Activated CD4-positive, alpha-beta T cell treated with anti-CD3 and anti-CD28 coated beads, Interleukin-2, Interleukin-6, amounts not matched to agents 100 ng/mL and 50 ng/mL, durations not matched to agents 16 hours and 8 hours (primary cell): ENCODE data around the gene HOXB13.
"Not testable (repeated sequence)": the region's sequence is repeated elsewhere in the genome, so short reads cannot be mapped to it uniquely, and the experiment has no call there.

Experiments
- DNase-seq: peaks from one replicate; pipeline ENCODE4 v3.0.0-alpha.2; 2020

HOXB13 gene

GRCh38 chr17:48726114-48726915 lies 2.2 kb downstream of the HOXB13 start:
- DNase-seq = no peak

GRCh38 chr17:48725288-48726064 lies 3.1 kb downstream of the HOXB13 start:
- DNase-seq = no peak

- no peak for DNase-seq
Observed at GRCh38 chr17:48725004-48725287, 3.6 kb downstream of the HOXB13 start.

DNA sequence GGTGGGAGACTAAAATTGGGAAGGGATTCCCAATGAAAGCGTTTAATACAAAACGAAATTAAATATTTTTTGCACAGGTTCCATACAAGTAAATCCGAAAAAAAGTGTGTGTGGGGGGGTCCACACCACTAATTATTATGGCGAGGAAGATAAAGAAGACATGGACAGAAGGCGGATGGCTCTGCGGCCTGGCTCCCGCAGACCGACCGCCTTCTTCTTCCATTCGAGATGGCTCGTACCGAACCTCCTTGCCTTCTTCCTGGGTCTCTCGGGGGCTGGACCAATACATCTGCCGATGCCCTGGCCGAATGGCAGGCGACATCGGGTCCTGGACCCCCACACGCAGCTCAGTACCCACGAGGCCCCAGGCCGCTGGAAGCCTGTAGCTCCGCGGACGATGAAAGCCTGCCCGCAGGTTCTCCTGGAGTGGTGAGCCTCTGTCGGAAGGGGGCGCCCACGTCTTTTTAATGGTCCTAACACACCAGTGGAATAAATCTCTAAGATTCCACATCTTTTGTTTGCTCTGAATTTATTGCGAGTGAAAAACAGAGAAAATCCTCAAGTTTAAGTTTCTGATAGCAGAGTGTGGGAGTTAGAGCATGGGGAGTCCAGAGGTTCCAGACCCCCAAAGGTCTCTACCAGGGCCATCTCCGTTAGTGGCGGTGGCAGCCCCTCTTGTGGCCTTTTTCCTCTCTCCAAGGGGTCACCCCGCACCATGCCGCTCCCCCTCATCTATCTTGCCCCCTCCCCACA lies 4.1 kb downstream of the HOXB13 start:
- peak; percentile 85 for DNase-seq

DNA sequence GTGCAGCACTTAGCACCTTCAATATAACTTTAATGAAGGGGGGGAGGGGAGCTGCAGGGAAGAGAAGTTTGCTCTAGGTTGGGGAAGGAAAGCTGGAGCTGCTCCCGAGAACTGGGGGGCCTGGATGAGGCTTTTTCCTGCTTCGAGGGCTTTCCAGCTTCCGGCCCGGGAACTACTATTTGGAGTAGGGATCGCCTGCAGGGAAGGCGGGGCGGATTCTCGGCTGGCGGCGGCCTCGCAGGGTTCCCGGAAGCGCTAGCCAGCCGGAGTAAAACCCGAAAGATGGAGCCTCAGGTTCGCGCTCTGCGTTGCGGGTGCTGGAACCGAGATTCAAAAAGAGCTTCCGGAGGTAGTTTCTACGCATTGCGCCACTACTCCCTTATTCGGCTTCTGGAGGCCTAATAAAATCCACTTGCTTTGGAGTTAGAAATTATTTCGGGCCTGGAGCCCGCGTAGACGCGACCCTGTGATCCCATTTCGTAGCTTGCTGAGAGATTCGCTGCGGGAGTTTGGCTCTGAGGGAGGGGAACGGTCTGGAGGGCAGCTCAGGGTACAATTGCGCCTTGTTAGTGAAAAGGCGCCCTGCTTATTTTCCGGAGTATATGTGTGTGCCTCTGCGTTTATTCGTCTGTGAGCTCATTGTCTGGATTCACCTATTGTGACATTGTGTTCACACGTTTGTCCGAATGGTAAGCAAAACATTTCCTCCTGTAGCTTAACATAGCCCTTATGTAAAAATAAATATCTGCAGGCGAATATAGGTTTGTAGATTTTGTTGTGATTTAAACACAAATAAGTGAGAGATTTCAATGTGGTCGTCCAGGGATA lies 4.9 kb downstream of the HOXB13 start:
- DNase-seq = peak; percentile 36

- no peak for DNase-seq
Observed at GRCh38 chr17:48722915-48723422, 5.6 kb downstream of the HOXB13 start, which contains the start of gene PRAC2. Gene PRAC2 (plus strand): TSS chr17:48723185. CDS start chr17:48724411, 1,226 bp downstream.

DNA sequence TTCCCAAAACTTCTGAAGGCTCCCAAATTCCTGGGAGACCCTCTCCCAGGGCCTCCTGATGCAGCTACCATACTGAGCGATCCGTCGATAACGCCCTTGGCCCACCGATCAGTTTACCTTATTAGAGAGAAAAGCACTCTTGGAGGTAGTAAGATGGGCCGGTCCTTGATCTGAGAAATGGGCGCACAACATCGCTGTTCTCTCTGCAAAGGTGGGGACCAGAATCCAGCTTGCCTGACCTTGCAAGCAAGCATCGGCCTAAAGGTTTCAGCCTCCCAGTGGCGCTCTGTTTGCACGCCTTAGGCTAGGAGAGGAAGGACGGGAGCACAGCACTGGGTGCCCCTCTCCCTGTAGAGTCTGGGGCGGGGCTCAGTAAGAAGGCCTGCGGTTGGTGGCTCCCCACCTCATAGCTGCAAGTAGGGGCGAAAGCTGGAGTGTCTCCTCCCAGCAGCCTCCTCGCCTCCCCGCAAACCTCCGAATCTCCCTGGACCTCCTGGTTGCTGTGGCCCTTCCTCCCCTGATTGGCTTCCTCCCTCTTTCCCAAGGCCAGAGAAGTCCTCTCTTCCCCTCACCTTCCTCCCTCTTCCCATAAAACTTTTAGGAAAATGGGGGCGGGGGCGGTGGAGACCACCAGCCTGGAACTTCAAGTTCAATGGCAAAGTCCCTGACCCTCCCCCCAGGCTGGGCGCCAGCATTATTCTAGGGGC lies 6.2 kb downstream of the HOXB13 start, which contains the start of gene PRAC1:
TSS of gene PRAC1 (minus strand) at position 318 of the 707 bp plus-strand sequence. CDS start at position 192, 126 bp downstream.
- DNase-seq = no peak

- DNase-seq = no peak
Observed at GRCh38 chr17:48721009-48721402, 7.5 kb downstream of the HOXB13 start.

- DNase-seq = no peak
Observed at GRCh38 chr17:48720266-48721008, 8.1 kb downstream of the HOXB13 start.

DNA sequence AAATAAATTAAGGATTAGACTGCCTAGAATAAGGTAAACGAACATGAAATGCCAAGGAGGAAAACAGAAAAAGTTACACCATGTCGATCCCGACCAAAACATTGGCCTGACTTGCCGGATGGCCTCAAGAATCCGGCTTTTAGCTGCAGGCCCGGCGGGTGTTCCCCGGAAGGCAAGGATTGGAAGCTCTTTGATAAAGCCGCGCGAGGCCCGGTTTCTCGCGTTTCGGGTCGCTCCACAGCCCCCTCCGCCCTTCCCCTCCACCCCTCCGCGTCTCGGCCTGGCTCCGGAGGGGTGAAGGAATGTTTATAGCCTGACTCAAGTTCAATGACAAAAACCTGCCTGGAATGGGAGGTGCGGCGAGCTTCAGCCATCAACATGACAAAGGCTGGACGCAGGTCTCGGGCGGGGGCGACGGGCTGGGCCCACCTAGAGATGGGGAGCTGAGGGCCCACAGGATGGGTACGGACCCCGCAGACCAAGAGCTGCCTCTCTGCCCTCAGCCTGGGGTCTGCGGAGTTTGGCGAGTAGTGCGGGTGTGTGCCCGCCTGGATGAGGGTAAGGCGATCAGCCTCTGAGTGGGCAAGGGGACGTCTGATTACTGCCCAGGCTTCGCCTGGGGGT lies 8.8 kb downstream of the HOXB13 start:
- DNase-seq = no peak

DNA sequence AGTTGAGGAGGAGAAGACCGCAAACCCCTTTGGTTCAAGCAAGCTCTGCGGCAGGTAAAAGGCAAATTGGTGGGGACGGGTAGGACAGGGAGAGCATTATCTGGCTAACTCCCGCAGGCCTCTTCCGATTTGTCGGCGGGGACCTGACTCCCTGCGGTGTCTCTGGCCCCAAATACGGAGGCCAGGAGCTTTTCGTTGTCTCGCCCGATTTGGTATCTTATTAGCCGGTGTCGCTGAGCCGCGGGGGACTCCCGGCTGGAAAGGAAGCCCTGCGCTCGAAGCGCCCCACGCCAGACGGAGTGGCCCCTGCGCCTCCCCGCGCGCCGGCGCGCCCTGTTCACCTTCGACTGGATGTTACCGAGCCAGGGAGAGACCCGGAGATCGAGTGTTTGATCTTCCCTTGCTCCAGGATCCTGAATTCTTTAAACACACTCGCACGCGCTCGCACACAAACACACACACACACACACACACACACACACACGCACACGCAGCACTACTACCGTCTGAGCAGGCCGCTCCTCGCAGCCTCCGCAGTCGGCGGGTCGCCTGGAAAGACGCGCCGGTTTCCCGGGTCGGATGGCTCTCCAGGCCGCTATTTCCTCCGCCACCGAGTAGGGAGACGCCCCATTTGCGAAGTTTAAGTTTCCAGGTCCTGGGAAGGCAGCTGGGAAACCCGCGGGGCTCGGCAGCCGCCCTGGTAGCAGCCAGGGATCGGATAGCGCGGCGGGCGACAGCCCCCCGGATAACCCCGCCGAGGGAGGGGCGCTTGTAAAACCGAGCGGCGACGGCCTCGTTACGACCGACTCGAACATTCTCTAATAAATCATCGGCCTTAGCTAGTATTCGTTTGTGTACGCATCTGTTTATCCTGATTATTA lies 9.5 kb downstream of the HOXB13 start:
- no peak for DNase-seq

GRCh38 chr17:48718227-48718760 lies 10.3 kb downstream of the HOXB13 start:
- DNase-seq = no peak

GRCh38 chr17:48717367-48718226 lies 11.0 kb downstream of the HOXB13 start:
- DNase-seq = no peak

DNA sequence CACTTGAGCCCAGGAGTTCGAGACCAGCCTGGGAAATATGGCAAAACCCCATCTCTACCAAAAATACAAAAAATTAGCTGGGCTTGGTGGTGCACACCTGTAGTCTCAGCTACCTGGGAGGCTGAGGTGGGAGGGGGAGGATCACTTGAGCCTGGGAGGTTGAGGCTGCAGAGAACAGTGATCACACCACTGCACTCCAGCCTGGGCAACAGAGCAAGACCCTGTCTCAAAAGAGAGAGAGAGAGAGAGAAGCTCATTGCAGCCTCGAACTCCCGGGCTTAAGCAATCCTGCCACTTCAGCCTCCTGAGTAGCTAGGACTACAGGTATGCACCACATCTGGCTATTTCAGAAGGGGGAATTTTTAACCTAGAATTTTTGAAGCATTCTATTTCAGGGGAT lies 12.0 kb downstream of the HOXB13 start:
- DNase-seq = not testable (repeated sequence)

DNA sequence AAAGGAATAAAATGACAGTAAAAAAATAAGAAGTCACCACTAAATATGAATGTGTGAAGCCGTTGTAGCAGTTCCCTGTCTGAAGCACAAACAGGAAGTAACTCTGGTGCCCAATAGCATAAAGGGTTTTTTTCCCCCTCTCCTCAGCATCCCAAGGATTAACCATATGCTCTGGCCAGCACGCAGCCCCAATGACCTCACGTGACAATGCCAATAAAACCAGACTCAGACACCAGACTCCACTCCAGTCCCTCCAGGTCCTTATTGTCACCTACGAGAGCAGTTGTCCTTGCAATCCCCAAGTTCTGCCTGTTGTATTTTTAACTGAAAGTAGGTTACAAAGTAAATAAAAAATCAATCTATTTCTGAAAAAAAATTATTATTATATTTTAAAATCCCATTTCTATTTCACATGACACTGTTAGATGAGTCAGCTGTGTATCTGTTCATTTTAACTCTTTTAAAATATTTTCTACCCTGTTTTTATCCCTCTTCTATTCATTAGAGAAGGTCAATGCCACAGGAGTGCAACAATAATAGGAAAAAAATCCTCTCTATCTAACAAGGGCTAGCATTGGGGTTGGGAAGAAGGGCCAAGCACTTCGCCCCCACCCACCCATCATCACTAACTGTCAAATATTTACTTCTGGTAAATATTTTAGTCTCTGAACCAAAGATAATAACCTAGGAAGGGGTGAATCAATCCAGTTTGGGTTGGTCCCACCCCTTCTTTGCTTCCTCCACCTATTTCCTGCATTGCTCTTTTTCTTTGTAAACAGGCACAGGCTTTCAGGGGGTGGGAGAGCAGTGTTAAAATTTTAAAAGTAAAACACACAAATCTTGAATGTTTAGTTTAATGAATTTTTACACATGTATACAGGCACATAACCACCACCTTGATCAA lies 12.8 kb downstream of the HOXB13 start:
- DNase-seq = no peak

DNA sequence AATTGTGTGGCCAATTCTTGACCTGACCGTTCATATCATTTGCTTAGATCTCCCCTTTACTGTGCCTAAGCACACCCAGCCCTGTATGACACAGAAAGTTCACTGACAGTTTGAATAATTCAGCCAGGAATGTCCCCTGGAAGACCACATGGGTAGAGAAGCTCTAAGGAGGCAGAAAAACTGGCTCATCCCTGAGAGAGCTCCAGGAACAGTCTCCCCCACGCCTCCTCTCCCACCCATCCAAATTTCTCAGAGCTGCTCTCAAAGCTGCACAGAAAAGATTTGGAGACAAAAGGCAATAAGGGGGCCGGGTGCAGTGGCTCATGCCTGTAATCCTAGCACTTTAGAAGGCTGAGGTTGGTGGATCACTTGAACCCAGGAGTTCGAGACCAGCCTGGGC lies 17.4 kb downstream of the HOXB13 start:
- no peak for DNase-seq
